Endothelial cell (in vitro differentiated cells): ENCODE data around the gene SACS. TPM values are rescaled to one million over a fixed set of nuclear protein-coding genes. Genes with fewer than 3 reads are reported as not detected.
"Not testable (repeated sequence)": the region's sequence is repeated elsewhere in the genome, so short reads cannot be mapped to it uniquely, and the experiment has no call there.

Source experiments
- DNase-seq: peaks from one replicate; pipeline ENCODE4 v3.0.0; 2021; ENCODE audit warnings: low spot score
- H3K27ac Mint-ChIP-seq: one replicate; pipeline ENCODE4 v1.8.0; 2021; ENCODE audit warnings: mixed read lengths, inconsistent platforms; ENCODE audit not compliant: unreplicated experiment
- H3K27me3 Mint-ChIP-seq: one replicate; pipeline ENCODE4 v1.8.0; 2021; ENCODE audit warnings: mild to moderate bottlenecking, moderate library complexity, mixed read lengths, inconsistent platforms; ENCODE audit not compliant: unreplicated experiment
- H3K36me3 Mint-ChIP-seq: one replicate; pipeline ENCODE4 v1.8.0; 2021; ENCODE audit warnings: mild to moderate bottlenecking, low read depth, mixed read lengths, inconsistent platforms; ENCODE audit not compliant: unreplicated experiment
- H3K4me1 Mint-ChIP-seq: one replicate; pipeline ENCODE4 v1.8.0; 2021; ENCODE audit warnings: mild to moderate bottlenecking, mixed read lengths, inconsistent platforms; ENCODE audit not compliant: unreplicated experiment
- H3K4me3 Mint-ChIP-seq: one replicate; pipeline ENCODE4 v1.8.0; 2021; ENCODE audit warnings: mild to moderate bottlenecking, mixed read lengths, inconsistent platforms; ENCODE audit not compliant: unreplicated experiment
- H3K9me3 Mint-ChIP-seq: one replicate; pipeline ENCODE4 v1.8.0; 2021; ENCODE audit warnings: mixed read lengths, inconsistent platforms; ENCODE audit not compliant: unreplicated experiment
- CTCF ChIP-seq: fragments of 200-600 bp; sonication (generic); IDR thresholded peaks from one replicate; pipeline ENCODE4 v1.5.0; 2021; ENCODE audit warnings: antibody characterized with exemption; ENCODE audit not compliant: unreplicated experiment
- total RNA-seq: library from RNA; stranded (reverse); fragmentation: NEBNext Ultra II Directional; extraction: Animal tissue kit (Norgen Biotek cat#: 25700); gene quantifications from one replicate; pipeline ENCODE4 v1.2.1, GENCODE V29; 2021; ENCODE audit not compliant: unreplicated experiment

Gene SACS
- total RNA-seq, 1 donor from 2014 or later = 45.8 TPM

- no peaks in the 10 kb centered on the region for H3K27me3 Mint-ChIP-seq
- H3K4me3 Mint-ChIP-seq = no peak overlapping the region
- H3K4me1 Mint-ChIP-seq = peaks cover 18% of the 10 kb centered on the region
- H3K27ac Mint-ChIP-seq = no peak overlapping the region
- DNase-seq = no peak
- no peaks in the 10 kb centered on the region for H3K36me3 Mint-ChIP-seq
- no peak for TF ChIP-seq CTCF
- no peaks in the 10 kb centered on the region for H3K9me3 Mint-ChIP-seq
Observed at GRCh38 chr13:23320926-23321534, 112.5 kb downstream of the SACS start.

- no peak for TF ChIP-seq CTCF
- Mint-ChIP-seq H3K27me3 (peaks cover 4% of the 10 kb centered on the region), H3K4me1 (peaks cover 17% of the 10 kb centered on the region)
Observed at GRCh38 chr13:23319883-23320224, 113.6 kb downstream of the SACS start.

GRCh38 chr13:23314837-23315236 is 118.7 kb downstream of the SACS start:
- H3K27ac Mint-ChIP-seq, H3K9me3 Mint-ChIP-seq, H3K4me1 Mint-ChIP-seq, H3K27me3 Mint-ChIP-seq, DNase-seq, H3K36me3 Mint-ChIP-seq, H3K4me3 Mint-ChIP-seq: not testable (repeated sequence)

More at GRCh38 chr13:23319883-23320224, 113.6 kb downstream of the SACS start:
- Mint-ChIP-seq H3K4me3 (no peak overlapping the region), H3K27ac (no peak overlapping the region), H3K36me3 (no peaks in the 10 kb centered on the region), H3K9me3 (no peaks in the 10 kb centered on the region)
- DNase-seq = no peak

GRCh38 chr13:23292586-23292985 is 140.9 kb downstream of the SACS start:
- TF ChIP-seq CTCF = no peak
- no peak overlapping the region for H3K4me3 Mint-ChIP-seq
- H3K4me1 Mint-ChIP-seq = no peaks in the 10 kb centered on the region
- H3K27ac Mint-ChIP-seq = no peak overlapping the region
- H3K36me3 Mint-ChIP-seq = no peaks in the 10 kb centered on the region
- no peak for DNase-seq
- no peaks in the 10 kb centered on the region for H3K27me3 Mint-ChIP-seq
- H3K9me3 Mint-ChIP-seq = no peaks in the 10 kb centered on the region

GRCh38 chr13:23289917-23290357 is 143.6 kb downstream of the SACS start:
- no peaks in the 10 kb centered on the region for H3K36me3 Mint-ChIP-seq
- H3K27ac Mint-ChIP-seq = no peak overlapping the region
- H3K9me3 Mint-ChIP-seq = no peaks in the 10 kb centered on the region
- H3K4me1 Mint-ChIP-seq = no peaks in the 10 kb centered on the region
- DNase-seq = no peak
- no peak overlapping the region for H3K4me3 Mint-ChIP-seq
- TF ChIP-seq CTCF = no peak
- H3K27me3 Mint-ChIP-seq = no peaks in the 10 kb centered on the region
